ENCODE data around the gene HOMER3. TPM values are rescaled to one million over a fixed set of nuclear protein-coding genes. Genes with fewer than 3 reads are reported as not detected.

The HOMER3 gene
- total and polyA plus RNA-seq, 2 of the 13 experiments (the other 11 are each of a cell fraction or from before 2014, with no cell fraction given): 21.3 to 27.3 TPM

- TF ChIP-seq ZBTB40 (IDR thresholded peaks at IDR 0.05) (no peak), ZBTB40 (CRISPR knock-in tag; IDR thresholded peaks at IDR 0.05) (no peak), HBP1 (CRISPR knock-in tag; IDR thresholded peaks at IDR 0.05; ENCODE audit: low read depth) (no peak), DMTF1 (CRISPR knock-in tag; IDR thresholded peaks at IDR 0.05) (no peak), DZIP1 (CRISPR knock-in tag; IDR thresholded peaks at IDR 0.05) (no peak), ZNF550 (CRISPR knock-in tag; IDR thresholded peaks at IDR 0.05; ENCODE audit: borderline replicate concordance) (no peak), PAWR (CRISPR knock-in tag; IDR thresholded peaks at IDR 0.05; ENCODE audit: borderline replicate concordance) (no peak), HNF1B (CRISPR knock-in tag; IDR thresholded peaks at IDR 0.05) (peak; percentile 30; the same call in 1 of the 2 replicates), SRSF4 (IDR thresholded peaks at IDR 0.05; ENCODE audit: low read depth, low read length, poor library complexity, severe bottlenecking) (no peak), ZNF136 (CRISPR knock-in tag; IDR thresholded peaks at IDR 0.05; ENCODE audit: low read depth) (no peak)
Observed at GRCh38 chr19:18967358-18968146, 26.5 kb upstream of the HOMER3 start (continued).
